Body of pancreas (tissue), 4 donors: ENCODE measurements around the gene IL36A.

Experiments used
- POLR2A ChIP-seq, 3 donors: fragments of 450-650 bp; IDR thresholded peaks; one replicate each; pipeline ENCODE4 v1.6.1; 2016; ENCODE audit warnings: antibody characterized with exemption in 3 of 3, mild to moderate bottlenecking in 2 of 3
- TF ChIP-seq, protein P1 (sequence below), 7 experiments: fragments of 450-650 bp in 4 of 7; fragments of 200-600 bp in 3 of 7; sonication (generic) in 3 of 7; IDR thresholded peaks; one replicate each; pipeline ENCODE4 v1.5.1; 2016 to 2019; ENCODE audit warnings: antibody characterized with exemption in 7 of 7

DNA sequence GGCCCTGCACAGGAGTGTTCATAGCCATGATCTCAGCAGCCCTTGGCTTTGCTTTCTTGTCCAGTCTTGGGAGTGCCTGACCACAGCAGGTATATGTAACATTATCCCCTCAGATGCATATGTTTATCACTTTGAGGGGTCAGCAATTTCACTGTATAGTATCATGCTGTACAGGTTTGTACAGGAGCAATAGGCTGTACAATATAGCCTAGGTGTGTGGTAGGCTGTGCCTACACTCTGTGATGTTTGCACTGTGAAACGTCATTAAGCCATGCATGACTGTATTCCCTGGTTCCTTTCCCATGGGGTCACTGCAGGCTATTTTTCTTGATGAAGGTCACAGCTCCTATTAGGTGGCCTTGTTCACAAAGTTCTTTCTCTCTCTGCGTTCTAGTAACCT lies 32.1 kb upstream of the IL36A start:
- TF ChIP-seq, protein P1, sequence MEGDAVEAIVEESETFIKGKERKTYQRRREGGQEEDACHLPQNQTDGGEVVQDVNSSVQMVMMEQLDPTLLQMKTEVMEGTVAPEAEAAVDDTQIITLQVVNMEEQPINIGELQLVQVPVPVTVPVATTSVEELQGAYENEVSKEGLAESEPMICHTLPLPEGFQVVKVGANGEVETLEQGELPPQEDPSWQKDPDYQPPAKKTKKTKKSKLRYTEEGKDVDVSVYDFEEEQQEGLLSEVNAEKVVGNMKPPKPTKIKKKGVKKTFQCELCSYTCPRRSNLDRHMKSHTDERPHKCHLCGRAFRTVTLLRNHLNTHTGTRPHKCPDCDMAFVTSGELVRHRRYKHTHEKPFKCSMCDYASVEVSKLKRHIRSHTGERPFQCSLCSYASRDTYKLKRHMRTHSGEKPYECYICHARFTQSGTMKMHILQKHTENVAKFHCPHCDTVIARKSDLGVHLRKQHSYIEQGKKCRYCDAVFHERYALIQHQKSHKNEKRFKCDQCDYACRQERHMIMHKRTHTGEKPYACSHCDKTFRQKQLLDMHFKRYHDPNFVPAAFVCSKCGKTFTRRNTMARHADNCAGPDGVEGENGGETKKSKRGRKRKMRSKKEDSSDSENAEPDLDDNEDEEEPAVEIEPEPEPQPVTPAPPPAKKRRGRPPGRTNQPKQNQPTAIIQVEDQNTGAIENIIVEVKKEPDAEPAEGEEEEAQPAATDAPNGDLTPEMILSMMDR (IDR thresholded peaks at IDR 0.05): no peak
- no peak for TF ChIP-seq POLR2A (IDR thresholded peaks at IDR 0.05)
